GM19463 (cell line): Measurements from ENCODE around the gene IGLL1.
"Not testable (repeated sequence)": the region's sequence is repeated elsewhere in the genome, so short reads cannot be mapped to it uniquely, and the experiment has no call there.

Experiments
- ATAC-seq: cut with Tn5 transposase; IDR thresholded peaks from one replicate; pipeline ENCODE4 v1.9.1; 2021; ENCODE audit warnings: mild to moderate bottlenecking, moderate library complexity; ENCODE audit not compliant: unreplicated experiment

IGLL1 gene

DNA sequence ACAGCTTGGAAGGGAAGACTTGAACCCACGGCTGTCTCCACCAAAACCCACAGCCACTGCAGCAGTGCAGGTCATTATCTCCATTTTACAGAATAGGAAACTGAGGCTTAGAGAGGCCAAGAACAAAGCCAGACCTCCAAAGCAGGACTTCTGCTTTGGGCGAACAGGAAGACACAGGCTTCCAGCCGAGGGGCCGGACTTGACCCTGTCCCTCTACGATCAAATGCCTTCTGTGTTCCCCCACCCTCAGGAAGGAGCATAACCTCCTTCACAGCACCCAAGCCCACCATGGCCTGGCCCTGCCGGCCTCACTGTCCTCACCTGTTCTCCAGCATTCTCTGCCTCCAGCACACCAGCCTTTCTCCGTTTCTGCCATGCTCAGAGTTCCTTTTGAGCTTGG lies 15.8 kb downstream of the IGLL1 start:
- ATAC-seq = no peak

DNA sequence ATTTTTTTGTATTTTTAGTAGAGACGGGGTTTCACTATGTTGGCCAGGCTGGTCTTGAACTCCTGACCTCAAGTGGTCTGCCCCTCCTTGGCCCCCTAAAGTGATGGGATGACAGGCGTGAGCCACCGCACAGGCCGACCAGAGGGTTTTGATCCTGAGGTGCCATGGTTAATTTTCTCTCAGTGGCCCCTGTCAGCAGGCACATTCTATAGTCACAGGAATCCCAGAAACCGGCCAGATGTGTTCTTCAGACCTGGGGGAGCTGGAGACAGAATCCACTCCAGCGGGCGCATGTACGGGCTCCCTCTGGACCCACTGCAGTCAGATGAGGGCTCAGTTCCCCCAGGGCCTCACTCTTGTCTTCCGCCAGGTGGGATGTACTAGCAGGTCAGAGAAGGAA lies 17.0 kb downstream of the IGLL1 start:
- no peak for ATAC-seq

GRCh38 chr22:23562186-23562585 lies 17.9 kb downstream of the IGLL1 start:
- ATAC-seq = no peak

DNA sequence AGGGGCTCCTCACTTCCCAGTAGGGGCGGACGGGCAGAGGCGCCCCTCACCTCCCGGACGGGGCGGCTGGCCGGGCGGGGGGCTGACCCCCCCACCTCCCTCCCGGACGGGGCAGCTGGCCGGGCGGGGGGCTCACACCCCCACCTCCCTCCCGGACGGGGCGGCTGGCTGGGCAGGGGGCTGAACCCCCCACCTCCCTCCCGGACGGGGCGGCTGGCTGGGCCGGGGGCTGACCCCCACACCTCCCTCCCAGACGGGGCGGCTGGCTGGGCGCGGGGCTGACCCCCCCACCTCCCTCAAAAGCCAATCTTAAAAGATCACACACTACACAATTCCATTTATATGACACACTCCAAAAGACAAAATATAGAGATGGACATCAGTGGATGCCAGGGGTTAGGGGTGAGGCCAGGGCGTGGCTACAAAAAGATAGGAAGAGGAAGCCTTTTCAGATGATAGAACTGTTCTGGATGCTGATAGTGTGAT lies 19.0 kb downstream of the IGLL1 start:
- not testable (repeated sequence) for ATAC-seq

DNA sequence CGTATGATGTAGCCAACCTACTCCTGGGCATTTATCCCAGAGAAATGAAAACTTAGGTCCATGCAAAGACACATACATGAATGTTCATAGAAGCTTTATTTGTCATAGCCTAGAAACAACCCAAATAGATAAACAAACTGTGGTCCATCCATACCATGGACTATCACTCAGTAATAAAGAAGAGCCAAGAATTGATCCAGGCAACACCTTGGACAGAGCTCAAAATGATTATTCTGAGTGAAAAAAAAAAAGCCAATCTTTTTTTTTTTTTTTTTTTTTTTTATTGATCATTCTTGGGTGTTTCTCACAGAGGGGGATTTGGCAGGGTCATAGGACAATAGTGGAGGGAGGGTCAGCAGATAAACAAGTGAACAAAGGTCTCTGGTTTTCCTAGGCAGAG lies 19.9 kb downstream of the IGLL1 start:
- ATAC-seq = not testable (repeated sequence)

DNA sequence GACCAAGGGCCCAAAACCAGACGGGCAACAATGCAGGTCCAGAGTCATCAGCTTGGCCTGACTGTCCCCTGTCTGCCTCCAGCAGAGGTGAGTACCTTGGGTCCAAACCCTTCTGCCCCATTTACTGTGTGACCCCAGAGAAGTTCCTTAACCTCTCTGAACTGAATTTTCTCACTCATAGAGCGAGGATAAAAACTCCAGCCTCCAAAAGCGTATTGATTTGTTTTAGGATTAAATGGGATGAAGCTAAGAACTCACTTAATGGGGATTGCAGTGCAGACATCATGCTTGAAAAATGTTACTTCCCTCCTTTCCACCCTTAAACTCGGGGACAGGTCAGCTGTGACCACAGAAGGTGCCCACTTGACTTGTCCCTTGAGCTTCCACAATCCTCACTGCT lies 22.6 kb downstream of the IGLL1 start:
- ATAC-seq = no peak

GRCh38 chr22:23557036-23557435 lies 23.1 kb downstream of the IGLL1 start:
- ATAC-seq = no peak

DNA sequence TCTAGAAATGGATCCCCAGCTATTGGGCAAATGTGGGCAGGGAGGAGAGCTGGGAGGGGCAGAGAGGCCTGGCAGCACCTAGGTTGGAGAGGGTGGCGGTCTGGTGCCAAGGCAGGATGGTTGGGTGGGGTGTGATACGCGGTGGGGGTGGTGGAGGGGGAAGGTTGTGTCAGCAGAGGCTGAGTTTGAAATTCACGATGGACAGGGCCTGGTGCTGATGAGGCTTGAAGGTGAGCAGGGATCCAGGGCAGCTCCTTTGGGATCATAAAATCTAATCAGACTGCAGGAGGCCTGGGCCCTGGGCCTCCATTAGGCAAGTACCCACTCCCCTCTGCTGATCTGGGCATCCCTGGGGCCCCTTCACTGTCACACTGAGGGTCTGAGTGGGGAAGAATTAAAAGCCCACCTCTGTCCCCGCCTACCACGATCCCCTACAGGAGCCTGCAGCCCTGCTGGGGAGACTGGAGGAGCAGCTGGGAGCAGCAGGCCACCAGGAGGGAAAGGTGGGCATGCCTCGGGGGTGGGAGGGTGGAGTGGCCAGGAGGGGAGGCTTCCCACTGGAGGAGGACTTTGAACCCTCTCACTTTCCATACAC lies 24.0 kb downstream of the IGLL1 start:
- ATAC-seq = no peak

GRCh38 chr22:23555118-23555517 lies 25.0 kb downstream of the IGLL1 start:
- no peak for ATAC-seq

DNA sequence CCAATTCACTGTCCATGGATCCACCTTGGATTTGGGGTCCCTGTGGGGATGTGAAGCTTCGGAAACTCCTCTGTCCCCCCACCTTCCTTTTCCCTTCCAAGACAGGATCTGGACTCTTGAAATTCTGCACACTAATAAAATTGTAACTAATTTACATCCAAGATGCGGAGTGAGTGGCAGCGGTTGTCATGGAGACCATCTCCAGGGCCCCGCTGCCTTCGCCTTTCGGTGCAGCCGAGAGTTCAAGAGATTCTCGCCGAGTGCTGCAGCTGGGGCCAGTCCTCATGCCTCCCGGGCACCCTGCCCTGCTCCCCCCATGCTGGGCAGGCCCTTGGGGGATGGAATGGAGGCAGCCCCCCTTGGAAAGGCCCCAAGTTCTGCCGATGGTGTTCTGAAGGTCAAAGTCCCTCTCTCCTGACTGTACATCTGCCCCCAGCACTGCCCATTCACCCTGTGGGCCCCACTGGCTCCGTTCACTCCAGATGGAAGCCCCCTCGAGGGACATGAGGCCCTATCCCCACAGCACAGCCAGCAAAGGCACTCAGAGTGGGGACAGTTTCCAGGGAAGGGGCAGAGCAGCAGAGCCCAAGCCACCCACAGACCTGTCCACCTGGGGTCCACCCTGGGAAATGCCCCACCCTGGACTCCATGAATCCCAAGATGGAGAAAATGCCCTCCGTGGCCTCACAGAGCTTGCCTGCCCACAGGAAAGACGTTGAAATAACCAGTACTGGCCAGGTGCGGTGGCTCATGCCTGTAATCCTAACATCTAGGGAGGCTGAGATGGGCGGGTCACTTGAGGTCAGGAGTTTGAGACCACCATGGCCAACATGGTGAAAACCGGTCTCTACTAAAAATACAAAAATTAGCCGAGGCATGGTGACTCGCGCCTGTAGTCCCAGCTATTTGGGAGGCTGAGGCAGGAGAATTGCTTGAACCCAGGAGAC lies 25.9 kb downstream of the IGLL1 start:
- ATAC-seq = no peak

DNA sequence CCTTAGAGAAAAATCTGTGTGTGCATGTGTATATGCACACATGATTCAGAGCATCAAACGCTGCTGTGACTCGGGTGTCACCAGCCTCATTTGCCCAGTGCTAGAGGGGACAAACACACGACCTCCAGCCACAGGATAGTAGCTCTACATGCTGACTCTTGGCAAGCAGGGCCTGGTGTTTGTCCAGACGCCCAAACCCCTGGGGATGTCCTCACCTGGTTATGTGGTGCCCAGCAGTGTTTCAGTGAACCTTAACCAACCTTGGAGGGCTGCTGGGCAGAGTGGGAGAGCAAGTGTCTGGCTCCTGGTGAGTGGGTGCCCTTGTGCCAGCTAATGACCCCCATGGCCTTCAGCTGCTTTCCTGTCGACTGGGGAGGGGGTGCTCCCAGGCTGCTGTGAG lies 26.7 kb downstream of the IGLL1 start:
- ATAC-seq = no peak

DNA sequence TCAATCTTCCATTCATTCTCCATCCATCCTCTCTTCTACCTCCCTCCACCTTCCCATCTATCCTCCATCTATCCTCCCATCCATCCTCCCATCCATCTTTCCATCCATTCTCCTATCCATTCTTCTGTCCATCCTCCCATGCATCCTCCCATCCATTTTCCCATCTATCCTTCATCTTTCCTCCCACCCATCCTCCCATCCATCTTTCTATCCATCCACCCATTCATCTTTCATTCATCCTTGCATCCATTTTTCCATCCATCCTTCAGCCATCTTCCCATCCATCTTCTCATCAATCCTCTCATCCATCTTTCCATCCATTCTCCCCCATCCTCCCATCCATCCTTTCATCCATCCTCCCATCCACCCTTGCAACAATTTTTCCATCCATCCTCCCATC lies 27.5 kb downstream of the IGLL1 start:
- no peak for ATAC-seq

DNA sequence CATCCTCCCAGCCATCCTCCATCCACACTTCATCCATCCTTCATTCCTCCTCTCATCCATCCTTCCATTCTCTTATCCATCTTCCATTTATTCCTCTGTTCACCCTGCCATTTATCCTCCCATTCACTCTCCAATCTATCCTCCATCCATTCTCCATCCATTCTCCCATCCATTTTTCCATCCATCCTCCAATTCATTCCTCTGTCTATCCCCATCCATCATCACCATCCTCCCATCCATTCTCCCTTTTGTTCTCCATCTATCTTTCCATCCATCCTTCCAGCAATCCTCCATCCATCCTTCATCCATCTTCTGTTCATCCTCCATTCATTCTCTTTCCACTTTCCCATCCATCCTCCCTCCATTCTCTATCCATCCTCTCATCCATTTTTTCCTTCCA lies 28.7 kb downstream of the IGLL1 start:
- ATAC-seq = no peak

GRCh38 chr22:23550049-23550650 lies 29.9 kb downstream of the IGLL1 start:
- ATAC-seq = no peak

DNA sequence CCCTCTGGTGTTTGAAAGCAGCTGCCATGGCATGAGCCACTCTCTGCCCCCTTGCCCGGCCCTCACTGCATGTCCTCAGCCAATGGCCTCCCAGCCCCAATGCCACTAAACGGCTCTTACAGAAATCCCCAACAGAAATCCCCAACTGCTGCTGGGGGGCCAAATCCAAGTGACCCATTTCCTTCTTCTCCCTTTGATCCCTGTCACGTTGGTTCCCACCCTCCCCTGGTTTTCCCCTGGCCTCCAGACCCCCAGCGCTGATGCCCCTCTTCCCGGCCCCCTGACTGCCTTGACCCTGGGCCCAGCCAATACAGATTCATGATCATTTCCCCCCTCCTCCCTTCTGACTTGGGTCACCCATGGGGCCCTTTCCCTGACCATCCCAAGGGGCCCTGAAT lies 30.9 kb downstream of the IGLL1 start:
- ATAC-seq = no peak

DNA sequence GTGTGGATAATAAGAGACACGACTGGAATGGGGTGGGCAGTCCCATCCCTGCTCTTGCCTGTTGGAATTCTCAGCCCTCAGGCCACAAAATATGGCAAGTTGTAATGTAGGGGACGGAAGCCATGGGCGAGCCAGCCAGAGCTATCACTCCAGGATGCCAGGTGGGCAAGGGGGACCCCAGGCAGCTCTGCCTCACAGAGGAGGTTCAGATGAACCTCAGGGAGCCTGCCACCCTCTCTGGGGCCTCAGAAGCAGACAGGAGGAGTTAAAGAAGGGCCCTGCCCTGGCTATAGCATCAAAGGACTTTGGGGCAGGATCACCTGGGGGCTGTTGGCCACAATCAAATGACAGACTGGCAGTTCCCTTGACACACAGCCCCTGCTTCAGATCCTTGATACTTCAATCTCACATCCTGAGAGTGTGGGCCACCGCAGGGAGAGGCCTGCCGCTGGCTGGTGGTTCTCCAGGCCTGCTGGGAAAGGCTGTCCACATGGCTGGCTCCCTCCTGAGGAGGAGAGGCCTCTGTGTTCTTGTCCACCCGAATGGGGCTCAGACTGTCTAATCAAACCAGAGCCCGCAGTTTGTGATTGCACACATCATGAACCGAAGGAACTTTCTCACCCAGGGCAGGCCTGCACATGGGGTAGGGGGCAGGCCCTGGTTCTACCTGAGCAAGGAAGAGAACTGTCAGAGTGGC lies 31.4 kb downstream of the IGLL1 start:
- ATAC-seq = no peak

DNA sequence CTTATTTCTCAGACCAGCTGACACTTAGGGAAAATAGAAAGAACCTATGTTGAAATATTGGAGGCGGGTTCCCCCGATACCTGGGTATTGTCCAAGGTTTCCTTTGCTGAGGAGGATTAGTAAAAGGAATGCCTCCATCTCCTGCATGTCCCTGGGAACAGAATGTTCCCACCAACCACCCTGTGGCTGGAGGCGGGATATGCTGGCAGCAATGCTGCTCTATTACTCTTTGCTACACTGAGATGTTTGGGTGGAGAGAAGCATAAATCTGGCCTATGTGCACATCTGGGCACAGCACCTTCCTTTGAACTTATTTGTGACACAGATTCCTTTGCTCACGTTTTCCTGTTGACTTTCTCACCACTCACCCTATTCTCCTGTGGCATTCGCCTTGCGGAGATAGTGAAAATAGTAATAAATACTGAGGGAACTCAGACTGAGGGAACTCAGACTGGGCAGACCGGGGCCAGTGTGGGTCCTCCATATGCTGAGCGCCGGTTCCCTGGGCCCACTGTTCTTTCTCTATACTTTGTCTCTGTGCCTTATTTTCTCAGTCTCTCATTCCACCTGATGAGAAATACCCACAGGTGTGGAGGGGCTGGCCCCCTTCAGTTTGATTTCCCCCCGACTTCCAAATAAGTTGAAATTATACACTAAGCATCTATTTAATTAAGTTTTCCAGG lies 32.1 kb downstream of the IGLL1 start:
- ATAC-seq = no peak

GRCh38 chr22:23547382-23547781 lies 32.7 kb downstream of the IGLL1 start:
- not testable (repeated sequence) for ATAC-seq

GRCh38 chr22:23544852-23545251 lies 35.2 kb downstream of the IGLL1 start:
- ATAC-seq = no peak

DNA sequence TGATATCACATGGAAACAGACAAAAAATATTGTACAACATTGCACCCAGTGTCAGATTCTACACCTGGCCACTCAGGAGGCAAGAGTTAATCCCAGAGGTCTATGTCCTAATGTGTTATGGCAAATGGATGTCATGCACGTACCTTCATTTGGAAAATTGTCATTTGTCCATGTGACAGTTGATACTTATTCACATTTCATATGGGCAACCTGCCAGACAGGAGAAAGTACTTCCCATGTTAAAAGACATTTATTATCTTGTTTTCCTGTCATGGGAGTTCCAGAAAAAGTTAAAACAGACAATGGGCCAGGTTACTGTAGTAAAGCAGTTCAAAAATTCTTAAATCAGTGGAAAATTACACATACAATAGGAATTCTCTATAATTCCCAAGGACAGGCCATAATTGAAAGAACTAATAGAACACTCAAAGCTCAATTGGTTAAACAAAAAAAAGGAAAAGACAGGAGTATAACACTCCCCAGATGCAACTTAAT lies 36.5 kb downstream of the IGLL1 start:
- ATAC-seq = not testable (repeated sequence)
